OCI-LY3 (cell line): ENCODE data around the gene ZNF296.

Source experiments
- H2AFZ ChIP-seq: fragments of 200-600, 300-600 bp; shearing (Covaris generic); 2 replicates; pipeline ENCODE4 v1.6.0; 2014; ENCODE audit warnings: antibody characterized with exemption, low read depth, low read length
- H3K27ac ChIP-seq: fragments of 200-600, 300-600 bp; sonication (generic); 2 replicates; pipeline ENCODE4 v1.5.1; 2014; ENCODE audit warnings: mild to moderate bottlenecking, low read length, moderate library complexity, mixed read lengths
- H3K27me3 ChIP-seq: fragments of 200-600, 300-600 bp; sonication (generic); 2 replicates; pipeline ENCODE4 v1.6.1; 2014; ENCODE audit warnings: low read depth, low read length, mixed read lengths
- H3K36me3 ChIP-seq: fragments of 200-600, 300-600 bp; sonication (generic); replicated peaks from 2 replicates; pipeline ENCODE3; 2014; ENCODE audit warnings: low read depth, low read length, mixed read lengths
- H3K4me1 ChIP-seq: fragments of 300-600, 200-600 bp; sonication (generic); 2 replicates; pipeline ENCODE4 v1.6.1; 2014; ENCODE audit warnings: low read length, mixed read lengths
- H3K4me2 ChIP-seq: fragments of 200-600, 300-600 bp; sonication (generic); 2 replicates; pipeline ENCODE4 v1.6.1; 2014; ENCODE audit warnings: low read length, mixed read lengths
- H3K4me3 ChIP-seq: fragments of 300-600, 200-600 bp; sonication (generic); 2 replicates; pipeline ENCODE4 v1.5.1; 2014; ENCODE audit warnings: antibody characterized with exemption, mild to moderate bottlenecking, low read length, moderate library complexity
- H3K79me2 ChIP-seq: fragments of 300-600, 200-600 bp; shearing (Covaris generic); 2 replicates; pipeline ENCODE4 v1.6.1; 2014; ENCODE audit warnings: mild to moderate bottlenecking, low read length, mixed read lengths
- H3K9ac ChIP-seq: fragments of 300-600, 200-600 bp; shearing (Covaris generic); 2 replicates; pipeline ENCODE4 v1.6.0; 2014; ENCODE audit warnings: mild to moderate bottlenecking, low read length, moderate library complexity
- H3K9me3 ChIP-seq: fragments of 200-600, 300-600 bp; shearing (Covaris generic); 2 replicates; pipeline ENCODE4 v1.6.1; 2014; ENCODE audit warnings: low read length, mixed read lengths; ENCODE audit not compliant: insufficient read depth
- H4K20me1 ChIP-seq: fragments of 200-600, 300-600 bp; sonication (generic); 2 replicates; pipeline ENCODE4 v1.6.1; 2016; ENCODE audit warnings: low read length, mixed read lengths; ENCODE audit not compliant: insufficient read depth
- CTCF ChIP-seq: fragments of 200-600, 300-600 bp; sonication (generic); IDR thresholded peaks from 2 replicates; pipeline ENCODE4 v1.5.1; 2014; ENCODE audit warnings: antibody characterized with exemption, low read length, low read depth
- EZH2phosphoT487 ChIP-seq: fragments of 200-600 bp; shearing (Covaris generic); IDR thresholded peaks from 2 replicates; pipeline ENCODE4 v1.6.1; 2018; ENCODE audit warnings: antibody characterized with exemption, mixed run types, low read depth

ZNF296 gene

GRCh38 chr19:45076029-45076850, at the start of gene ZNF296:
Gene ZNF296 (minus strand): TSS chr19:45076478. CDS start chr19:45076373, 105 bp downstream.
- H3K36me3 ChIP-seq: peaks cover 30% of the 10 kb centered on the region
- peak within 1 kb of the TSS; percentile 96 for H3K9ac ChIP-seq
- H2AFZ ChIP-seq: peak within 1 kb of the TSS; percentile 58
- no peaks in the 10 kb centered on the region for H3K27me3 ChIP-seq
- no peak for TF ChIP-seq EZH2phosphoT487
- no peak for TF ChIP-seq CTCF
- peak within 1 kb of the TSS; percentile 92 for H3K4me3 ChIP-seq
- peaks cover 21% of the 10 kb centered on the region for H4K20me1 ChIP-seq
- H3K4me1 ChIP-seq: peaks cover 38% of the 10 kb centered on the region
- H3K4me2 ChIP-seq: peak within 1 kb of the TSS; percentile 92
- peaks cover 90% of the 10 kb centered on the region for H3K79me2 ChIP-seq
- H3K27ac ChIP-seq: peak within 1 kb of the TSS; percentile 92
- no peaks in the 10 kb centered on the region for H3K9me3 ChIP-seq

- no peak for TF ChIP-seq CTCF
- no peak for TF ChIP-seq EZH2phosphoT487
- peaks cover 32% of the 10 kb centered on the region for H4K20me1 ChIP-seq
- peaks cover 47% of the 10 kb centered on the region for H3K79me2 ChIP-seq
- H3K4me2 ChIP-seq: no peak overlapping the region
- no peaks in the 10 kb centered on the region for H3K36me3 ChIP-seq
- H3K9ac ChIP-seq: no peak overlapping the region
- H3K4me1 ChIP-seq: peaks cover 4% of the 10 kb centered on the region
- H3K27ac ChIP-seq: no peak overlapping the region
- H2AFZ ChIP-seq: no peak overlapping the region
- no peaks in the 10 kb centered on the region for H3K9me3 ChIP-seq
- H3K27me3 ChIP-seq: no peaks in the 10 kb centered on the region
- H3K4me3 ChIP-seq: no peak overlapping the region
Observed at GRCh38 chr19:45125360-45125759, 49.1 kb upstream of the ZNF296 start.

GRCh38 chr19:45124021-45124420, 47.7 kb upstream of the ZNF296 start:
- H3K4me2 ChIP-seq: no peak overlapping the region
- no peak overlapping the region for H3K27ac ChIP-seq
- H3K9me3 ChIP-seq: no peaks in the 10 kb centered on the region
- H3K36me3 ChIP-seq: no peaks in the 10 kb centered on the region
- peaks cover 4% of the 10 kb centered on the region for H3K4me1 ChIP-seq
- peaks cover 38% of the 10 kb centered on the region for H4K20me1 ChIP-seq
- no peaks in the 10 kb centered on the region for H3K27me3 ChIP-seq
- H3K4me3 ChIP-seq: no peak overlapping the region
- no peak overlapping the region for H3K9ac ChIP-seq
- no peak overlapping the region for H2AFZ ChIP-seq
- TF ChIP-seq CTCF (no peak), EZH2phosphoT487 (no peak)
- peaks cover 56% of the 10 kb centered on the region for H3K79me2 ChIP-seq

GRCh38 chr19:45123440-45123850, 47.2 kb upstream of the ZNF296 start:
- Histone ChIP-seq H3K36me3 (no peaks in the 10 kb centered on the region), H3K79me2 (peaks cover 55% of the 10 kb centered on the region), H3K4me1 (peaks cover 9% of the 10 kb centered on the region), H3K27me3 (no peaks in the 10 kb centered on the region), H3K27ac (no peak overlapping the region), H3K9me3 (no peaks in the 10 kb centered on the region), H2AFZ (no peak overlapping the region), H3K9ac (no peak overlapping the region), H3K4me3 (no peak overlapping the region), H3K4me2 (no peak overlapping the region), H4K20me1 (peaks cover 41% of the 10 kb centered on the region)
- TF ChIP-seq EZH2phosphoT487 (no peak), CTCF (no peak)
